Measurements from ENCODE around the gene SRRM3. TPM values are rescaled to one million over a fixed set of nuclear protein-coding genes. Genes with fewer than 3 reads are reported as not detected.
A peak's percentile ranks its signal among the peaks of the same experiment; 100 is the strongest.
"Not testable (repeated sequence)": the region's sequence is repeated elsewhere in the genome, so short reads cannot be mapped to it uniquely, and the experiment has no call there.

SRRM3 gene
- total RNA-seq, 1 donor: under 0.01 TPM

GRCh38 chr7:76330673-76331072 is 129.0 kb downstream of the SRRM3 start:
- peak in 1 of 3 donors; percentile 21 for DNase-seq (ENCODE audit: low read depth in 2 of 3, low spot score in 2 of 3)

GRCh38 chr7:76332078-76332477 is 130.4 kb downstream of the SRRM3 start:
- no peak for DNase-seq (ENCODE audit: low read depth in 2 of 3, low spot score in 2 of 3)

GRCh38 chr7:76333511-76334101 is 131.9 kb downstream of the SRRM3 start:
- DNase-seq (ENCODE audit: low read depth in 2 of 3, low spot score in 2 of 3): no peak

- DNase-seq (ENCODE audit: low read depth in 2 of 3, low spot score in 2 of 3): no peak
These were observed 132.7 kb downstream of the SRRM3 start for GRCh38 chr7:76334320-76334967.

GRCh38 chr7:76335417-76335816 is 133.7 kb downstream of the SRRM3 start:
- not testable (repeated sequence) for DNase-seq (ENCODE audit: low read depth in 2 of 3, low spot score in 2 of 3)

- DNase-seq (ENCODE audit: low read depth in 2 of 3, low spot score in 2 of 3): no peak
These were observed 134.4 kb downstream of the SRRM3 start for GRCh38 chr7:76336094-76336493.

Other genes with a start within 250 kb of the SRRM3 start
- 9.4 TPM for gene TMEM120A, start 207.3 kb upstream of the SRRM3 start, total RNA-seq
- 29.1 TPM for gene STYXL1, start 153.9 kb upstream of the SRRM3 start, total RNA-seq
- gene MDH2, start 153.8 kb upstream of the SRRM3 start, total RNA-seq: 67.6 TPM
- 50.1 TPM for gene HSPB1, start 100.8 kb downstream of the SRRM3 start, total RNA-seq
- 45.2 TPM for gene YWHAG, start 157.1 kb downstream of the SRRM3 start, total RNA-seq
- 0.81 TPM for gene SSC4D, start 207.8 kb downstream of the SRRM3 start, total RNA-seq
- gene ZP3, start 223.1 kb downstream of the SRRM3 start, total RNA-seq: 17.5 TPM

Data from hematopoietic multipotent progenitor cell (in vitro differentiated cells).